Epithelial cell of proximal tubule (primary cell): ENCODE measurements around the gene NHSL1. TPM values are rescaled to one million over a fixed set of nuclear protein-coding genes. Genes with fewer than 3 reads are reported as not detected.

Experiments used
- DNase-seq: peaks from one replicate; pipeline ENCODE4 v3.0.0-alpha.2; 2011; ENCODE audit warnings: low read depth
- H3K4me3 ChIP-seq: 2 replicates; pipeline ENCODE4 v1.5.1; 2011; ENCODE audit warnings: low read depth, mild to moderate bottlenecking, low read length
- total RNA-seq: library from RNA; depleted of rRNA; stranded (reverse); fragments of >200 nt; gene quantifications from 2 replicates; pipeline ENCODE4 v1.2.3, GENCODE V29; 2015
- TF ChIP-seq, protein P1 (sequence below): conservative IDR thresholded peaks from 2 replicates; pipeline ENCODE4 v1.5.1; 2012; ENCODE audit warnings: low read depth, mild to moderate bottlenecking, low read length

Gene NHSL1
- total RNA-seq, 1 donor from 2014 or later, result 4.0 TPM

DNA sequence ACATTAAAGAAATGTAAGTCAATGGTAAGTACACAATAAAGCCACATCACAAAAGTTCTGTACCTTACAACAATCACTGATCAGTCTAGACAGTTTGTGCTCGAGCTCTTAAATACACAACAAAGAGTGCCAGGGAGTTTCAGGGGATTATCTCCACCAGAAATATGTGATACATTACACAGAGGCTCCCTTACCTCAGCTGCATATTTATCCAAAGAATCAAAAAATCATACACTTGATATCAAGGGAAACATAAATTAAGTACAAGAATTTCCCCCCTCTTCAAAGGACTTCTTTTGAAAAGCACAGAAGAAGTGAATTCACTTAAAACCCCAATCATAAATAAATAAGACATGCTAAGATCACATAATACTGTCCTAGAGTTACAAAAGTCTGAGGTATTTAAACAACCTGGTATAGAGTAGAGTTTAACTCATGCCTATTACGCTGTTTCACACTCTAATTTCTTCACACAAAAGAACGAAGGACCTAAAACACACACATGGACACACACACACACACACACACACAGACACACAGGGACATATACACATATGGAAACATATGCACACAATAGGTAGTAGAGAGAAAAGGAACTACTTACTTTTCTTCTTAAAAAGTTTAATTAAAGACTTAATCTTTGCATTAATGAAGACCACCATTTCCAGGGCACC lies 528 bp downstream of the NHSL1 start:
- TF ChIP-seq, protein P1, sequence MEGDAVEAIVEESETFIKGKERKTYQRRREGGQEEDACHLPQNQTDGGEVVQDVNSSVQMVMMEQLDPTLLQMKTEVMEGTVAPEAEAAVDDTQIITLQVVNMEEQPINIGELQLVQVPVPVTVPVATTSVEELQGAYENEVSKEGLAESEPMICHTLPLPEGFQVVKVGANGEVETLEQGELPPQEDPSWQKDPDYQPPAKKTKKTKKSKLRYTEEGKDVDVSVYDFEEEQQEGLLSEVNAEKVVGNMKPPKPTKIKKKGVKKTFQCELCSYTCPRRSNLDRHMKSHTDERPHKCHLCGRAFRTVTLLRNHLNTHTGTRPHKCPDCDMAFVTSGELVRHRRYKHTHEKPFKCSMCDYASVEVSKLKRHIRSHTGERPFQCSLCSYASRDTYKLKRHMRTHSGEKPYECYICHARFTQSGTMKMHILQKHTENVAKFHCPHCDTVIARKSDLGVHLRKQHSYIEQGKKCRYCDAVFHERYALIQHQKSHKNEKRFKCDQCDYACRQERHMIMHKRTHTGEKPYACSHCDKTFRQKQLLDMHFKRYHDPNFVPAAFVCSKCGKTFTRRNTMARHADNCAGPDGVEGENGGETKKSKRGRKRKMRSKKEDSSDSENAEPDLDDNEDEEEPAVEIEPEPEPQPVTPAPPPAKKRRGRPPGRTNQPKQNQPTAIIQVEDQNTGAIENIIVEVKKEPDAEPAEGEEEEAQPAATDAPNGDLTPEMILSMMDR, result no peak
- DNase-seq, result no peak
- peak overlapping the region; percentile 57 for H3K4me3 ChIP-seq

DNA sequence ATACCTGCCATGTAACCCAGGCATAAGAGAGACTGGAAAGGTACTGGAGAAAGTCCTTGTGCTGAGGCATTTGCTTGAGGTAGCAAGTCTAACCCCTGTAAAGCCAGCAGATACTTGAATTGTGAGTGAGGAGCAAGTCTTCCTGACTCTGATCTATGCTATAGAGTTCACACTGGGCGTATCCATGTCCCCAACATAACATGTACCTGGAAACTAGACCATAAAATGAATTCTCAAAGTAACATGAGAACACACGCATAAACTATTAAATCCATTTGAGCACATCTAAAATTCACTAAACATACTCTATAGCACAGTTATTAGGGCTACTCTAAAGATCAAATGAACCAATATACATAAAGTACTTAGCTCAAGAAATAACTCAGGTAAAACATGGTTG lies 2.0 kb downstream of the NHSL1 start:
- DNase-seq, result no peak
- TF ChIP-seq, protein P1, result no peak
- H3K4me3 ChIP-seq, result peak overlapping the region; percentile 57

DNA sequence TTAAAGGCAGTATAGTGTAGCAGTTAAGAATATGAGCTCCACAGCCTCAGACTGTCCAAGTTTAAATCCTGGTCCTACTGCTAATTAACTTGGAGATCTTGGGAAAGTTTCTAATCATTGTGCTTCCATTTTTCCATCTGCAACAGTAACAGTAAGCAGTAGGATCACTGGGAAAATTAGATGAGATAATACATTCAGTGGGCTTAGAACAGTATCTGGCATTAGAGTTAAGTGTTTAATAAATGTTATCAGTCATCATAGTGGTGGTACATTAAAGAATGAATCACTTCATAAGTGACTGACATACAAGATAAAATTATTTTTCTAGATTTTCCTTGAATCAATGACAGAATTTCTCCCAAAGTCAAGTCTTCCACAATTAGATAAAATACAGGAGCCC lies 5.0 kb downstream of the NHSL1 start:
- H3K4me3 ChIP-seq, result no peak overlapping the region
- TF ChIP-seq, protein P1, result no peak
- DNase-seq, result no peak

DNA sequence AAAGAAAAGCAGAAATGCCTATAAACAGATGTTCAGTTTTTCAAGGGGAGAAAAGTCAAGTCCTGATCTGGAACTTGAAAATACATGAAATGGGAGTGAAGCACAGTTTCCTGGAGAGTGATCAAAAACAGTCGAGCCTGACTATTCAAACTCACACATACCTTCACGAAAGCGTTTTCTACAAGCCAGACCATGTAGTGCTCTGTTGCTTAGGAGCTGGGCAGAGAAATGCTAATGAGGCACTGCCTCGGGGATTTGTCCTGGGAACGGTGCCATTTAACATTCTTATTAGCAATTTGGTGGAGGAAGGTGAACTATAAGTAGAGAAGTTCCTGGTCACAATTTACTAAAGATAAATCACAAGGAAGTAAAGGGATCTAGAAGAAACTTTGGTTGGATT lies 5.9 kb downstream of the NHSL1 start:
- DNase-seq, result peak; percentile 85
- no peak overlapping the region for H3K4me3 ChIP-seq
- TF ChIP-seq, protein P1, result no peak

DNA sequence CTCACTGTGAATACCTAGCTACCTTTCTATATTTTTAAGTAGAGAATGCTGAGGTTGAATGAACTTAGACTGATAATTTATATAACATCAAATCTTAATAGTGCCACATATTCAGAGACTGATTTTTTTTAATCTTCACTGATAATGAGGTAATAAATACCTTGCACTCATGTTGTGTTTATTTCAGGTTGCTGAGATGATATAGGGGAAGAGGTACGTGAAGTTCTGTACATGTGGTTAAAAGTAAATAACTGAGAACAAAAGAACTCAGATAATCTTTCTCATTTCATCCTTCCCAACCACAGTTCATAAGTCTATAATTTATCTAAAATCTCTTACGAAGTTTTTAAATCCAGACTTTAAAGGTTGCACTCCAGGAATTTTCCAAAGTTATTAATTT lies 6.4 kb downstream of the NHSL1 start:
- DNase-seq, result no peak
- TF ChIP-seq, protein P1, result no peak
- H3K4me3 ChIP-seq, result no peak overlapping the region

DNA sequence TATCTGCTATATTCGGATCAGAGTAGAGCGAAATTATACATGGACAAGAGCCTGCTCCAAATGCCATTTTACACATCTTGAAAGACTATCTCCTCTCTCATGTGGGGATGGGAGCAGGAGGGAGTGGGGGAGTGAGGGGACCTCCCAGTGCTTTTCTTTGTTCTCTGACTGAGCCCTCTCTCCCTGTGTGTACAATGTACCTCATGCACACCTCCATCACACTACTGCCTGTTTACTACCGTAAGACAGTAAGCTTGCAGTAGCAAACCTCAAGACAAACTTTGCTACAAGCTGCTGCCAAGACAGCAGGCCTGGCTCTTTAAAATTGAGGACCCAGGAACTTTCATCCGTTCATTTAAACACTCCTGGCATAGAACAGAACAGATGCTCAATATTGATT lies 7.2 kb downstream of the NHSL1 start:
- no peak for DNase-seq
- TF ChIP-seq, protein P1, result no peak
- no peak overlapping the region for H3K4me3 ChIP-seq

DNA sequence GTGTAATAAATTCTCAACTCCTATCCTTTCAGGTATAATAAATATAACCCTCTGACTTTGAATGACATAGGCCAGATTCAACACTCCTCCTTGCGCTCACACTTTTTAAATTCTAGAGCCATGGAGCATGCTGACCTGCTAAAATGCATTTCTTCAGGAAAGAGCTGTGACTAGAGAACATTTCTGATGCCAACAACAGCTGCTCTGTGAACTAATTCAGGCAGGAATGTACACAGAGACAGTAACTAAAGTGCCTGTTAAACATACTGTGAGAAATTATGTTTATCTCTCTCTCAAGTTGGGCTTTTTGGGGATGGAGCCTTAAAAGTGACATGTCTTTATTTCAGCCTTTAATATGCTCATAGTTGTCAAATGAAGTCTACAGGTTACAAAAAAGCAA lies 8.3 kb downstream of the NHSL1 start:
- H3K4me3 ChIP-seq, result no peak overlapping the region
- DNase-seq, result no peak
- TF ChIP-seq, protein P1, result no peak
